Measurements from ENCODE around the gene F11R.
A peak's percentile ranks its signal among the peaks of the same experiment; 100 is the strongest.
"Not testable (repeated sequence)": the region's sequence is repeated elsewhere in the genome, so short reads cannot be mapped to it uniquely, and the experiment has no call there.

Gene F11R

GRCh38 chr1:161039546-161039945, 18.6 kb upstream of the F11R start:
- no peak for DNase-seq (ENCODE audit: low spot score)

DNA sequence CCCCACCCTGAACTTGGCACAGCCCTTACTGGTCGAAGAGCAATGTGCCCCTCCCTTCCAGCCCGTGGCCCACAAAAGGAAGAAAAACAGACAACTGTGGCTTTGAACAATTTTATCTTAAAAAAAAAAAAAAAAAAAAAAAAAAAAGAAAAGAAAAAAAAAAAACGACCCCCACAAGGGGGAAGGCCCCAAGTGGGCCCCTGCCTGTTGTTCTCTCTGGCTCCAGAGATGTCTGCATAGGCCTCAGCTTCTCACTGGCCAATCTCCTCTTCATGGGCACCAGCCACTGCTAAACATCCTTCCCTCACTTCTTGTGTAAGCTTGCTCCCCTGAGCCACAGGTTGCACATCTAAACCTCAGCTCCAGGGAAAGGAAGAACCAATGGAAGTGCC, 18.2 kb upstream of the F11R start:
- no peak for DNase-seq (ENCODE audit: low spot score)

DNA sequence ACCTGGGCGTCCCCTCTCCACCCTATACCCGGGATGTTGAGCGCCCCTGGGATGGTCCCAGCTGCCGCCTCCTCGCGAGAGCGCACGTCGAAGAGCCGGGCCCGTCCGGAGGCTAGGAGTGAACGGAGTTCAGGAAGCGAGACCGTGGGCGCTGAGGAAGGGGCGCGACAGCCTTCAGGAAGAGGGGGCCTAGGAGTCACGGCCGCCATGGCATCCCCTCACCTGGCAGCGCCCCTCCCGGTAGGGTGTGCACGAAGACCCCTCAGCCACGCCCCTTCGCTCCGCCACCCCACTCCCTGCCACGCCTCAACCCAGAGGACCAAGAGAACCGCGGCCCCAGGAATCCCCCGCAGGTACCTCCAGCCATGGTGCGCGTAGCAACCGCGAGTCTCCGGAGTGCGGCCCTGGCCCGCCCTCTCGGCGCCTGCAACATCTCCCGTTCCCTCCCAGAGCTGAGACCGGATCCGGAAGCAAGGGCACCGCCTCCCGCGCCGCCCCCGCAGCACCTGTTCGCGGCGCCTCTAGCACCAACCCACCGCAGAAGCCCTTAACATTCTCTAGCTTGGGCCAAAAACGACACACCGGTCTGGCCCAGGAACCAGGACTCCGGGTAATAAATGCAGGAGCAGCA, 17.7 kb upstream of the F11R start, which contains the start of gene TSTD1:
Gene TSTD1, minus strand, starts transcription at position 442 of the 631 bp plus-strand sequence. Its CDS starts 75 bp downstream, at position 367.
- DNase-seq (ENCODE audit: low spot score) = no peak

DNA sequence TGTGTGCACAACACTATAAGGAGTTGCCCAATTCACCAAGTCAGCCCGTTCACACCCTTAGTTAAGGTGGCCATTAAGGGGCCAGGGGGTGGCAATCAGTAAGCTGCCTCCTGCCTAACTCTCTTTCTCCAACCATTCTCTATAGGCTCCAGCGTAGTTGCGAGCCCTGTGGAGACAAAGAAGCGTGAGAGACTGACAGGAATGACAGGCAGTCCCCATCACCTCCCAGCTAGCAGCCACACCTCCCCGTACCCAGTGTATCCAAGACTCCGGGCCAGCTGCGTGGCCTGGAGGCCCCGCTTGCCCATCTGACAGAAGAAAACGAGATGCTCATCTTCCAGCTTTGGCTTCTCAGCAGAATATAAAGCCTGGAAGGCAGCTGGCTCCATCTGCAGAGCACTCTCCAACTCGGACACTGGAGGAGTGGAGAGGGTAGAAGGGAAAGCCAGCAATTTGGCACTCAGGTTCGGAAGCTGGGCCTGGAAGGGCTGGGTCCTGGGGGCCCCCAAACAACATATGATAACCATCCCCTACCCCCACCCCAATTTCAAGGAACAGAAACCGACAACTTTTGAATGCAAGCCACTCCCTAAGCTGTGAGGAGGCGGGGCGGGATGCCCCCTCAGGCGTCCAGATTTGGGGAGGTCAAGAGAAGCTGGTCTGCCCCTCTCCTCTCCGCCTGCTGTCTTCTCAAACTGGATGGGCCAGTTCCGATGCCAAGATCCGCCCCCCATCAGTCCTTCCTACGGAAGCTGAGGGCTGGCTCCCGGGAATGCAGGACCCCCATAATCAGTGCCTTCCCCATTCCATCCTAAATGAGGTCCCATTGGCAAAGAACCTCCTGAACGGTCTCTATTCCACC, 16.9 kb upstream of the F11R start:
- no peak for DNase-seq (ENCODE audit: low spot score)

- no peak for DNase-seq (ENCODE audit: low spot score)
Observed at GRCh38 chr1:161033751-161034150, 12.8 kb upstream of the F11R start.

DNA sequence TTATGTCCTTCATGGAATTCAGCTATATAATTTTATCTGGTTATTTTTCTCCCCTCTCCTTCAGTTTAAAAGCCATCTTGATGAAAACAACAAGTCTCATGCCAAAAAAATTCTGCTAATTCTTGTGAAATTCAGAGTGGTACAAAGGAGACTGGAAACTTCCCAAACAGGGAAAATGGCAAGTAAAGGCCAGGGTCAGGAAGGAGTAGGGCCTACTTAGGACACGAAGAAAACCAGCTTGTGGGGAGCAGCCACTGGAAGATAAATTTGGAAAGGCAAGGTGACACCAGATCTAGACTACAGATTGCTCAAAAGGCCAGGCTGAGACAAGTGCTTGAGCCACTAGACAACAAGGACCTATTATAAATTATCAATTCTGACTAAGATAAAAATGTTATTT, 11.5 kb upstream of the F11R start:
- DNase-seq (ENCODE audit: low spot score) = no peak

DNA sequence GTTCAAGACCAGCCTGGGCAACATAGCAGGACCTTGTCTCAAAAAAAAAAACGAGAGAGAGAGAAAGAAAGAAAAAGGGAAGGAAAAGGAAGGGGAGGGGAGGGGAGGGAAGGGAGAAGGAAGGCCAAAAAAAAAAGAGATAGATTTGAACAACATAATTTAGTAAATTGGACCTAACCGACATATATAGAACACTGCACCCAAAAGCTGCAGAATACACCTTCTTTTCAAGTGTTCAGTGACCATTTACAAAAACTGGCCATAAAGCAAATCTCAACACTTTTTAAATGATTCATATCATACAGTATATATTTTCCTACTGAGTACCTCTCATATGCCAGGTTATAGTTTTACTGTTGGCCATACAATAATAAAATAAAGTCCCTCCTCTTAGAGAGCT, 10.9 kb upstream of the F11R start:
- DNase-seq (ENCODE audit: low spot score) = no peak

GRCh38 chr1:161029466-161029865, 8.5 kb upstream of the F11R start:
- not testable (repeated sequence) for DNase-seq (ENCODE audit: low spot score)

- not testable (repeated sequence) for DNase-seq (ENCODE audit: low spot score)
Observed at GRCh38 chr1:161026954-161027353, 6.0 kb upstream of the F11R start.

DNA sequence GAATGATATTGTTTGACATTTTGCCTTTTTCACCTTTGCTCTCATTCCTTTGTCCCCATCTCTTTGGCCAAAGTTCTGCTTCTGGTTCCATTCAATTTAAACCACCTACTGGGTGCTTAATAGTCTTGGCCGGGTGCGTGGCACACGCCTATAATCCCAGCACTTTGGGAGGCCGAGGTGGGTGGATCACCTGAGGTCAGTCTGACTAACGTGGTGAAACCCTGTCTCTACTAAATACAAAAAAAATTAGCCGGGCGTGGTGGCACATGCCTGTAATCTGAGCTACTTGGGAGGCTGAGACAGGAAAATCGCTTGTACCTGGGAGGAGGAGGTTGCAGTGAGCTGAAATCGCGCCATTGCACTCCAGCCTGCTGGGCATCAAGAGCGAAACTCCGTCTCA, 1.5 kb upstream of the F11R start:
- not testable (repeated sequence) for DNase-seq (ENCODE audit: low spot score)

GRCh38 chr1:161021970-161022353, 1.0 kb upstream of the F11R start:
- no peak for DNase-seq (ENCODE audit: low spot score)

DNA sequence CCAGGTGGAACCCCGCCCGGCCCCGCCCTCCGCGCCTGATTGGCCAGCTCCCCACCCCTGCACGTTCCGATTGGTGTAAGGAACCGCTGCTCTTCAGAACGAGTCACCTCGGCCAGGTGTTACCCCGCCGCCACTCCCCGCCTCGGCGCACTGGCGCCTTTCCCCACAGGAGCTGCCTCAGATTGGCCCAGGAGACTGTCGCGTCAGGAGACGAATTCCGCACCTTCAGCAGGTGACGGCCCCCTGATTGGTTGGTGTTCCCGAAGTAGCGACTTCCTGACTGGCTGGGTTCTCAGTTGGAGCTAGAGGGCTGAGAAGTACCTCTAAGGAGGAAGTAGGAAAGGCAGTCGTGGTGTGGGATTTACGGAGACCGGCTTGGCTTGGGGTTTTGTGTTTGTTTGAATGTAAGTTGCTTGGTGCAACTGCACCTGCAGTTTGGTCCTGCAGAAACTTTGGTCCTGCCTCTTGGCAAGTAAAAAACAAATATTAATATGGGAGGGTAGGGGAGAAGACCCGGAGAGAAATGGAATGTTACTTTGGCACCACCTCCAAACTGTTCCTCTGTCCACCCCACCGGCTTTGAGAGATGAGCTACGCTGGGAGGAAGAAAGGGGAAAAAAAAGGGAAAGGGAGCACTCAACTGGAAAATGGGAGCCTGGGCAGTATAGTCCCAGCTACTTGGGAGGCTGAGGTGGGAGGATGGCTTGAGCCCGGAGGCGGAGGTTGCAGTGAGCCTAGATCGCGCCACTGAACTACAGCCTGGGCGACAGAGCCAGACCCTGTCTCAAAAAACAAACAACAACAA, 415 bp upstream of the F11R start:
- DNase-seq (ENCODE audit: low spot score) = peak; percentile 71

DNA sequence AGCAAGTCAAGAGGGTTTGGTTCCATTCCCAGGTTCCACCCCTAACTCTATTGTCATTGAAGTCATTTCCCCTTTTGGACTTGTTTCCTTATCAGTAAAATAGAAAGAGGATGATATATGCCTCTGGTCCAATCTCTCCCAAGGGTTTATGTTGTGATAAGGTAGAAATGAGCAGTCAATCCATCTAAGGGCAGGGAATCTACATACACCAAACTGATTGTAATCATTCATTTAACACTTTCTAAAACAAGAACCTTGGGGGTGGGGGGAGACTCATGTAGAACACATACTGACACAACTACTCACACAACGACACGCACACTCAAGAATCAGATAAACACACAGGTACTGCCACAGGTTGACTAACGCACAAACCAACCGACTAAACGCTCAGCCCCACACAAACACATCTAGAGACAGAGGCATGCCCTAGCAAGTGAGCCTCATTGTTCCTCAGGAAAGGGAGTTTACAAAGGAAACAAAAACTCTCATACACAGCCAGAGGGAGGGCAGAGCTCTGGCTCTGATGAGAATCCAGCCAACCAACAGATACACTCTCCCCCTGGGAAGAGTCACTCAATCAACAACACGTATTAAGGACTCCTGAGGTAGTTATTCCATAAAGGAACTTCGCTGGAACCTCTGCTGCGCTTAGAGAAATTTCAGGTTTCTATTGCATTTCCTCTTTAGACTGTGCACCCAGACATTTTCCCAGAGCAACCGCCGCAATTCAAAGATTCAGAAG, 1.0 kb downstream of the F11R start:
- no peak for DNase-seq (ENCODE audit: low spot score)

GRCh38 chr1:161019111-161019660, 1.8 kb downstream of the F11R start:
- not testable (repeated sequence) for DNase-seq (ENCODE audit: low spot score)

DNA sequence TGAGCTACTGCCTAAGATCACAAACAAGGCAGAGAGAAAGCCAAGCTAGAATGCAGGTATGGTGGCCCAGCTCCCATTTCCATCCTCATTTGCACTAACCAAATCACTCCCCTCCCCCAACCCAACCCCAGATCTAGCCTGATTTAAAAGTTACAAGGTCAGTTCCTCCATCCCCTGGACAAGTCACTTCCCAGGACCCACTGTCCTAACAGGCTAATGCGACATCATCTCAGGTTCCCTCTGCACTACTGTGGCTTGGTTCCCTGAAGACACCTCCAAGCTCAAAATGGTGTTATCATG, 2.4 kb downstream of the F11R start:
- DNase-seq (ENCODE audit: low spot score) = no peak

DNA sequence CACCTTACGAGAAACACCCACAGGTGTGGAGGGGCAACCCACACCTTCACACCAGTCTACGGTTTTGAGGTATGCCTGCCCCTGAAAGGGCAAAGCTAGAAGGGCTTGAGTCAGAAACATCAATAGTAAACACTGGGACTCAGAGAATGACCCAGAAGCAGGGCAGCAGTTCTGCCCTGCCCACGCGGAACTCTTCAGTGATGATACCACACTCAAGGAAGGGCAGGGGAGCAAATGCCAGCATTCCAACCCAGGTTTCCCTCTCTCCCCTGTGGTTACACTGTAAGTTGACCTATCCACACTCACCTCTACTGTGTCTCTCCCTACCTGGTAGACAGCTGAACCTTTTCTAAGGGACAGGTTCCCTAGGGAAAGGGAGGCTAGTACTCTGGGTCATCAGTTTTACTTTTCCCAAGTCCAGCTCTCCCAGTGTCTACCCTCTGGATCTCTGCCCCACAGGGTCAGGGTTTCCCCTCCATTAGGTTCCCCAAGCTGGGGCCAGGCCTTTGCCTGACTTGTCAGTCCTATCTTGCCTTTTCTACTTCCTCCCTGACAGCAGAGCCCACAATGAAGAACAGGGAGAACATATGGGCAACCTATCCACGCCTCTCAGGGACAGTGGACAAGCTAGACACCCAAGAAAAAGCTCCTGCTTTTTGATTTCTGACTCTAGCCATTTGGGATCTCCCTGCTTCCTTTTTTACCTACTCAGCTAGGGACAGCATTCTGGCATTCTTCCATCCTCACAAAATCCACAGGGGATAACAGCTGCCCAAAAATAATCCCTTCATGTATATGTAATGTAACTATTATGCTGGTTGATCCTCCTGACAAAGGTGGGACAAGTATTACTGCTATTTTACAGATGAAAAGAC, 3.0 kb downstream of the F11R start:
- no peak for DNase-seq (ENCODE audit: low spot score)

DNA sequence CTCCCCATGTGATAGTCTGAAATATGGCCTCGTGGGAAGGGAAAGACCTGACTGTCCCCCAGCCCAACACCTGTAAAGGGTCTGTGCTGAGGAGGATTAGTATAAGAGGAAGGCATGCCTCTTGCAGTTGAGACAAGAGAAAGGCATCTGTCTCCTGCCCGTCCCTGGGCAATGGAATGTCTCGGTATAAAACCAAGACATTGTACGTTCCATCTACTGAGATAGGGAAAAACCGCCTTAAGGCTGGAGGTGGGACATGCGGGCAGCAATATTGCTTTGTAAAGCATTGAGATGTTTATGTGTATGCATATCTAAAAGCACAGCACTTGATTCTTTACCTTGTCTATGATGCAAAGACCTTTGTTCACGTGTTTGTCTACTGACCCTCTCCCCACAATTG, 3.8 kb downstream of the F11R start:
- DNase-seq (ENCODE audit: low spot score) = not testable (repeated sequence)

DNA sequence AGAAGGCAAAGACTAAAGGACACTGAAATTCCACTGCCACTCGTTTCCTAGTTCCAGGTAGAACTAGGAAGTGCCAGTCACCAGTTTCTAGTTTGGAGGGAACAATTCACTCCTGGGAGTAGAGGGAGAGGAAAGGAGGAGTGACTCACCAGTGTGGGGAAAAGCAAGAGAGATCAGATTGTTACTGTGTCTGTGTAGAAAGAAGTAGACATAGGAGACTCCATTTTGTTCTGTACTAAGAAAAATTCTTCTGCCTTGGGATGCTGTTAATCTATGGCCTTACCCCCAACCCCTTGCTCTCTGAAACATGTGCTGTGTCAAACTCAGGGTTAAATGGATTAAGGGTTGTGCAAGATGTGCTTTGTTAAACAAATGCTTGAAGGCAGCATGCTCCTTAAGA, 4.3 kb downstream of the F11R start:
- not testable (repeated sequence) for DNase-seq (ENCODE audit: low spot score)

DNA sequence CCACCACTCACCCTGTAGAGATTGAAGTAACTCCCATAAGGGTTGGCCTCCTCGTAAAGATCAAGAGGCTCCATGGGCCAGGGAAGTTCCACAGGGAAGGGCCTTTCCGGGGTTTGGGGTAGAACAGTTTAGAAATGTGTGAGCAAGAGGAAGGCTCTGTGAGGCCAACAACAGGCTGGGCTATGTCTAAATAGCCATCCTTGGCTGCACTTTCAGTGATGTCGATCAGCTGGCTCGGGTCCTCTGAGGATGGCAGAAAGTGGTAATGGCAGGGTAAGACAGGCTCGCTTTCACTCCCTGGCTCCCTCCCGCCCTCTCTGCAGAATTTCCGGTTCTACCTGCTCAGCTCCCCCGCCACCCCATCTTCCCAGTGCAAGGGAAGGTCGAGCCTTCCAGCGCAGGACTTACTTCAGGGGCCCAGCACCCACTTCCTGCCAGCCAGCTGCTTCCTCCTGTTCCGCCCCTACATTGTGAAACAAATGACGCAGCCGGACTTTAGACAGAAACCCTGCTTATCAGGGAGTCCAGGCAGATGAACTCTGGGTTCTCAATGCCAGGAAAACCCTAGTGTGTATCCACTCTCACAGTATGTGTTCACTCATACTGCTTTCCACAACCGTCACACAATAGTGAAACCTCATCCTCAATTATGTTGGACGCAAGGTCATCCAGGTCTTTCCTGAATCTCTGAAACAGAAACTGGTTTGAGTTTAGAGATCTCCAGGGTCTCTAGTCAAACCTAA, 7.3 kb downstream of the F11R start:
- DNase-seq (ENCODE audit: low spot score) = peak; percentile 57

- DNase-seq (ENCODE audit: low spot score) = no peak
Observed at GRCh38 chr1:161013131-161013487, 7.8 kb downstream of the F11R start.

Measured in hepatic stellate cell (primary cell).